HG03521 (cell line): Measurements from ENCODE around the gene PALLD.
"Not testable (repeated sequence)": the region's sequence is repeated elsewhere in the genome, so short reads cannot be mapped to it uniquely, and the experiment has no call there.

Experiments used
- ATAC-seq: cut with Tn5 transposase; IDR thresholded peaks from one replicate; pipeline ENCODE4 v1.9.1; 2021; ENCODE audit warnings: mild to moderate bottlenecking, moderate library complexity; ENCODE audit not compliant: unreplicated experiment

PALLD gene

DNA sequence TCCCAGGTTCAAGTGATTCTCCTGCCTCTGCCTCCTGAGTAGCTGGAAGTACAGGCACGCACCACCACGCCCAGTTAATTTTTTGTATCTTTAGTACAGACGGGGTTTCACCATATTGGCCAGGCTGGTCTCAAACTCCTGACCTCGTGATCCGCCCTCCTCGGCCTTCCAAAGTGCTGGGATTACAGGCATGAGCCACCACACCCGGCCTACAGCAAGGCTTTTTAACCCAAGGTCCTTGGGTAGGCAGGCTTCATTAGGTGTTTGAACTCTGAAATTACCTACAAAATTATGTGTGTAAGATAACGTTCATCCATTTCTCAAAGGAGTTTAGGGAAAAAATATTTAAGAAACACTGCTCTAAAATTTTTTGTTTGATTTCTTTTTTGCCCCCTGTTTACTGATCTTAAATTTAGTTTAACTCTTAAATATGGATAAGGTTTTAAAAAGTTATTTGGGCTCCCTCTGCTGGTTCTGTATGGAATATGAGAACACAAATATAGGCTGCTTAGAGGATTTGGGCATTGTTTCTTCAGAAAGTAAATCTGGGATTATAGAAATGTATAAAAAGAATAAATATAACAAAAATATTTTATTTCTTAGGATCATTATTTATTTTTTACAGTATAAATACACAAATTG is 420.4 kb downstream of the PALLD start:
- ATAC-seq = no peak

DNA sequence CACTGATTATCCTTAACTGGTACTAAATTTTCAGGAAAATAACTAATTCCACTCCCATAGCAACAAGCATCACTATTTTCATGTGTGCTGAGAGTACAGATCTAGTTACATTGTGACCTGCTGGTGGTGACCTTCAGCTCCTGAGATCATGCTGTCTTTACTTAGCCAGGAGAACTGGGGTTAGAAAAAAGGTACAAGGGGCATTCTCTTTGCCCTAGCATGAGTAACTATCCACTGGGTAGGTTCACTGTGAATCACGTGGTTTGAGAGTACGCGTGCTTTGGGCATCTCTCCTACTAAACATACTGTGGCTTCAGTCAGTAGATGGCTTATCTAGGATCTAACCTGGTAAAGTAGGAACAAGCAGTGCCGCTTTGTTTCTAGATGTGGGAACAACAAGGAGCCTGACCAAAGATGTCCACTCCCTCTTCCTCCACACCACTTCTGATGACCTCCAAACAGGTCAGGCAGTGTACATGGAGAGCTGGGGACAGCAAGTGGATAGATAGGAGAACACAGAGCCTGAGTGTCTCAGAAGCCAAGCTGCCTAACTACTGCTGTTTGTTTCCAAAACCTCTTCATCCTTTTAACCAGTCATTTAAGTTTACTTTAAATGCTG is 423.0 kb downstream of the PALLD start:
- no peak for ATAC-seq

DNA sequence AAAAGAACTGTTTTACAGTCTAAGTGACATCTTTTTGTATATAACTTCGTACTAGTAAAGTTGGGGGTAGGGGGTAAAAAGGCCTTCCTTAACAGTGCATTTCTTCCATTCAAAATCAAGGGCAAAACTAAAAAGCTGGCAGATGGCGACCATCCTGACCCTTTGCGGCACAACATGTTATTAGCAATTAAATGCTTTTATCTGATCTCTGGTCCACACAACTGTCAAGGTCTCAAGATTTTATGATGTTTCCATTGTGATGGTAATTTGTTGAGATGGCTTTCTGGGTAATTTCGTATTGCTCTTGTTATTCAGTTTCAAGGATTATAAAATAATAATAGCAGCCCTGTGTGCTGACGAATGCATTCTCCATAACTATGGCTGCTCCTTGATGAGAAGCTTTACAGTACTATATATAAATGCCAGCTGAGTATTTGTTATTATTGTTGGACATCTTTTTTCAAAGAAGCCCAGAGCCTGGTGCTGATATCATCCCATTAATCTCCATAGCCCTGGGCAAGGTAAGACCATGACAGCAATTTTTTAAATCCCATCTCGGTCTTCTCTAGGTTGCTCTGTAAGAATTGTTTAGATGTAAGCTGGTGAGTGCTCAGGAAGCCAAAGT is 423.7 kb downstream of the PALLD start:
- ATAC-seq = no peak

DNA sequence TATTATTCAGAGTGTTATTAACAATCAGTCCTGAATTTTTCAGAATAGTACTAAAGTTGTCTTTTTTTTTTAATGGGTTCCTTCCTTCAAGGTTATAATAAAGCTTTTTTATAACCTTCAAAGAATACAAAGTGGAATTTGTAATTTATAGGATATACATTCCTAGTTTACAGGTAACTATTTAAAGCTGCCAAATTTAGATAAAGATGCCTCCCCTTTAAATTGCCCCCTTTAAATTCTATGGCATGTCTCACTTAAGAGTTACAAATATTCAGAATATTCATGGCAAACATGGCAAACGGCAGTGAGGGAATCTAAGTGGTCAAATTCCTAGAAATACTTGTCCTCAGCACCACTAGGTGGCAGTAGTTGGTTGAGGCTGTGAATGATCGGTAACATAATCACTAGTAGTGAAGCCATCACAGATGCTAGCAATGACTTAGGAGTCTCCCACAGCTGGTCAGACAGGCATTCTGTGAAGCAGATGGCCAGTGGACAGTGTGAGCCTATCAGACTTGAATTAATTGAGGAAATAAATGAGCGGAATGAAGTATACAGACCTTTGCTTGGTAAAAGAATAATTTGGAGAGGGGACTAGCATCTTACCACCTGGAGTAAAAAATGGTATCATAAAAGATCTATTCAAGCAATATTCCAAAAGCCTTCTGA is 426.8 kb downstream of the PALLD start:
- ATAC-seq = no peak

DNA sequence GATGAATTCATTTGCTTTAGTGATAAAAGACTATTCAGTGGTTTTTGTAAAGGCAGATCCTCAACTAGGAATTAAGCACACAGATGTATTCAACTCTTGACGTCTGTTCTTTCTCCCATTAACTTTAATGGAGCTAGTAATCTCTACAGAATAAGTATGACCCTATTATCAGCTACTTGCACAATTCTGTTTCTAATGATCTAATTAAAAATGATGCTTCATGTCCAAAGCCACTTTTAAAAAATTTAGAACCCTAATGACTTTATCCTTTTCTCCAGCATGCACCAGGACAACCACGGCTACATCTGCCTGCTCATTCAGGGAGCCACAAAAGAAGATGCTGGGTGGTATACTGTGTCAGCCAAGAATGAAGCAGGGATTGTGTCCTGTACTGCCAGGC is 427.8 kb downstream of the PALLD start:
- no peak for ATAC-seq

DNA sequence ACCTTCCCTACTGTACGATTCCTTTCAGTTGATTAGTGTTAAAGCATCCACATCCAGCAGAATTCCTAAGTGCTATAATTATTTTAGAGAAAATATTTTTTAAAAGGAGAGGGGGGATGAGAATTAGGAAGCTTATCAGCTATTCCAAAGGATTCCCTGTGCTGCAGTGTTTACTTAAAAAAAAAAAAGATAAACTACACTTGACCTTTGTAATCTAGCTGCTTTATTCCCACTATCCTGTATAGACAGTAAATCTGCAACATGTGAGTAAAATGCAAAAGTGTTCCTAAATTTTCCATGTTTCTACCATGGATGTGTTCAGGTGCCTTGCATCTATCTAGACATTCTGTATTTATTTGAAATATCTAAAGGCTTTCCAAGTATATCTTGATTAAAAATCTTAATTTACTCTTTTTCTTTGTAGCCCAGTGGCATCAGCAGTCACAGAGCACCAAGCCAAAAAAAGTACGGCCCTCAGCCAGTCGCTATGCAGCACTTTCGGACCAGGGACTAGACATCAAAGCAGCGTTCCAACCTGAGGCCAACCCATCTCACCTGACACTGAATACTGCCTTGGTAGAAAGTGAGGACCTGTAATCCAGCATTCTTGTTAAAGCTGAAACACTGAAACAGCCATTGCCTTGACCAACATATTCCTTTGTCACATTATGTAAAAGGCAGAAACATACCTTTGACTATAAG is 429.1 kb downstream of the PALLD start:
- ATAC-seq = no peak

DNA sequence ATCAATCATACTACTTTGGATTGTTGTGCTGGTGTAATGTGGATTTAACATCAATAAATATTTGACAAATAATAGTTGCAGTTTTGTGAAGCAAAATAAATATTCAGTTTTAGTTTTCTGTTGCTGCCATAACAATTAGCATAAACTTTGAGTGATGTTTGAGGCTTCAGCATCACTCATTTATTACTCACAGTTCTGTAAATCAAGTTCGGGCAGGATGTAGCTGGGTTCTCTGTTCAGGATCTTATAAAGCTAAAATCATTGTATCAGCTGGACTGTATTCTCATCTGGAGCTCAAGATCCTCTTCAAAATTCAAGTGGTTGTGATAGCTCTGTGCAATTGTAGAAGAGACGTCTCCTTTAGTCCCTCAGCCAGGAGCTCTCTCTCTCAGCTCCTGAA is 431.5 kb downstream of the PALLD start:
- no peak for ATAC-seq

DNA sequence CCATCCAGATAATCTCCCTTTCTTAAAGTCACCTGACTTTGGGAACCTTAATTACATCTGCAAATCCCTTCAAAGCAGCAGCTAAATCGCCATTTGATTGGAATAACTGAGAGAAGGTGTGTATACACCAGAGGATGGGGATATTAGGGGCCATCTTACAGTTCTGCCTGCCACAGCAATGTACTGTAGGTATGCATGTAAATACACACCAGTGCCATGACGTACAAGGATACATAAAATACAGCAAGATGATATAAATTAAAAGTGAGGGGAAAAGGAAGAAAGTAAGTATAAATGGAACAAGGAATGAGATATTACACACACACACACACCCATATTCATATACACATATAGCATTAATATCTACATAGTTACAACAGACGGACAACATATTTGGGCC is 432.0 kb downstream of the PALLD start:
- no peak for ATAC-seq

DNA sequence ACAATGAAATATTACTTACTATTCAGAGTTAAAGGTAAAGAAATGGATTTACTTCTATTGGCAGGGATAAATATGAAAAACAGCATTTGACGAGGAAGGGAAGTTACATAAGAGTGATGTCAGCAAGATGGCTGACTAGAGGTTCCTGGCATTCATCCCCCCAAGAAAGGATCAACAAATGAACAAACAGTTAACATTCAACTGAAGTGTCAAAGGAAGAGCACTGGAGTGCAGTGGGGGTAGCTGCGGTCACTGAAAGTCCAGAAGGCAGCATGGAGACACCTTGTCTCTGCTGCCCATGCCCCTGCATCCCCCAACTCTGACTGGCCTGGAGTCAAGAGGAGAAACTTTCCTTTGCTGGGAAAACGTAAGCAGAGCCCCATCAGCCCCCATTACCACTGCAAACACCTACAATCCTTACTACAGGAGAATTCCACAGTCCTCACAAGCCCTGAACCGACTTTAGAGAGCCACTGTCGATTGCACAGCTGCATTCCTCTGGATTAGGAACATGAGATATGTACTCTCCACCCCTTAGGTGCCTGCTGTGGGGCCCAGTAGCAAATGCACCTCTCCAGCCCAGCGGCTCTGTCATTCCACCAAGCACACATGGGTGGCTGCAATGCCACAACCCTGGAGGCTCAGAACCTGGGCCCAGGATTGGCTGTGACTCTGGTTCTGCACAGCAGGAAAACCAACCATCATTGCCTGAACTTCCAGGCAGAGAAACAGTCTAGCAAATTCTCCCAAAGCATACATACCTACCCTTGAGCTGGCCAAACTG is 433.8 kb downstream of the PALLD start:
- ATAC-seq = no peak

DNA sequence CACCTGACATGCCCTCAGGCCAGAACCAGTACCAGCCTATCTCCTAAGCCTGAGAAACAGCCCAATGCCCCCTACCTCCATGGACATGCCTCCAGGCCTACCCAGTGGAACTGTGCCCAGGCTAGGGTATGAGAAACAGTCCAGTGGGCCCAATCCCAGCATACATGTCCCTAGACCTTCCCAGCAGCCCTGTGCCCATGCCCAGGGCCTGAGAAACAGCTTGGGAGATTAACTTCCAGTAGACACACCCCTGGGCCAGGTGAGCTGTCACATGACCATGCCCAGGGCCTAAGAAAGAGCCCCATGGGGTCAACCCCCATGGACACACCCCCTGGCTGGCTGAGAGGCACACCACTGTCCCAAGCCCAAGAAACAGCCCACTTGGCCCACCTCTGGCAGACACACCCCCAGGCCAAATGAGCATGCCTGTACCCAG is 434.4 kb downstream of the PALLD start:
- no peak for ATAC-seq

DNA sequence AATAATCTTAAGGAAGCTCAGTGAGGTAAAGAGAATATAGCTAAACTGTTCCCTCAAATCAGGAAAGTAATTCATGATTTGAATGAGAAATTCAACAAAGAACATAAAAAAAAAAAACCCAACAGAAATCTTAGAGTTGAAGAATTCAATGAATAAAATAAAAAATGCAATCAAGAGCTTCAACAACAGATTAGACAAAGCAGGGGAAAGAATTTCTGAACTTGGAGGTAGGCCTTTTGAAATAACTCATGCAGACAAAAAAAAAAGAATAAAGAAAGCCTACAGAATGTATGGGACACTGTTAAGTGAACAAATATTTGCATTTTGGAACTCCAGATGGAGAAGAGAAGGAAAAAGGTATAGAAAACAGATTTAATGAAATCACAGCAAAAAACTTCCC is 435.3 kb downstream of the PALLD start:
- no peak for ATAC-seq

DNA sequence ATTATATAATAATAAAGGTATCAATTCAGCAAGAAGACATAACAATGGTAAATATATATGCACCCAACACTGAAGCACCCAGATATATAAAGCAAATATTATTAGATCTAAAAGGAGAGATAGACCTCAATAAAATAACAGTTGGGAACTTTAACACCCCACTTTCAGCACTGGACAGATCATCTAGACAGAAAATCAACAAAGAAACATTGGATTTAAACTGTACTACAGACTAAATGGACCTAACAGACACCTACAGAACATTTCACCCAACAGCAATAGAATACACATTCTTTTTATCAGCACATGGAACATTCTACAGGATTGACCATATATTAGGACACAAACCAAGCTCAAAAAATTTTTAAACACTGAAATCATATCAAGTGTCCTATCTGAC is 436.6 kb downstream of the PALLD start:
- ATAC-seq = no peak

DNA sequence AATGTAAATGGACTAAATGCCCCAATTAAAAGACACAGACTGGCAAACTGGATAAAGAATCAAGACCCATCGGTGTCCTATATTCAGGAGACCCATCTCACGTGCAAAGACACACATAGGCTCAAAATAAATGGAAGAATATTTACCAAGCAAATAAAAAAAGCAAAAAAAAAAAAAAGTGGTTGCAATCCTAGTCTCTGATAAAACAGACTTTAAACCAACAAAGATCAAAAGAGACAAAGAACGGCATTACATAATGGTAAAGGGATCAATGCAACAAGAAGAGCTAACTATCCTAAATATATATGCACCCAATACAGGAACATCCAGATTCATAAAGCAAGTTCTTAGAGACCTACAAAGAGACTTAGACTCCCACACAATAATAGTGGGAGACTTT is 440.6 kb downstream of the PALLD start:
- ATAC-seq = not testable (repeated sequence)

DNA sequence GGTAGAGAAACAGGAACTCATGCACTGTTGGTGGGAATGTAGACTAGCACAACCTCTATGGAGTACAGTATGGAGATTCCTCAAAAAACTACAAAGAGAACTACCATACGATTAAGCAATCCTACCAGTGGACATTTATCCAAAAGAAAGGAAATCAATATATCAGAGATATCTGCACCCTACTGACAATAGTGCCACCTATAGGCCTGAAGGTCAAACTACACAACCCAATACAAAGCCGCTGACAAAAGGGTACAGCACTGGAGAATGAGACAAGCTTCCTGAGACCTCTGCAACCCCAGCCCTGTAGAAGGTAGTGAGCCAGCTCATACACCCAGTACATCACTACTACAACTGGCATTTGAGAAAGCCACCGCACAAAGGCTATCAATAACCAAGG is 446.1 kb downstream of the PALLD start:
- ATAC-seq = no peak

DNA sequence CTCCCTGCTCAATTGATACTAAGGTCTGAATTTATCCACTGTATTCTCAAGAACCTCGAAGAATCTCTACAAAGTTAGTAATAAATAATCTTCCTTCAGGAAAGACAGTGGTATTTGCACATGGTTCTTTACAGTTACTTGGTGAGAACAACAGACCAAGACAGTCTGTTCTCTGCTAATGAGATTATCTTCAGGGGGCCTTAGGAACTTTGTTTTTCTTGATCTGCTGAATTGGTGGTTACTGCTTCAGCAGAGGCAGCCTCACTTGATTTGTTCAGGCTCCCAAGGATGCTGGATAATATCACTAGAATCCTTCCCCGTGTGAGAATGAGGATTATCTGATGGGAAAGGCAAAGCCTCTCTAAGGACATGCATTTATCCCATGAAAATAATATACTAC is 448.4 kb downstream of the PALLD start:
- no peak for ATAC-seq

DNA sequence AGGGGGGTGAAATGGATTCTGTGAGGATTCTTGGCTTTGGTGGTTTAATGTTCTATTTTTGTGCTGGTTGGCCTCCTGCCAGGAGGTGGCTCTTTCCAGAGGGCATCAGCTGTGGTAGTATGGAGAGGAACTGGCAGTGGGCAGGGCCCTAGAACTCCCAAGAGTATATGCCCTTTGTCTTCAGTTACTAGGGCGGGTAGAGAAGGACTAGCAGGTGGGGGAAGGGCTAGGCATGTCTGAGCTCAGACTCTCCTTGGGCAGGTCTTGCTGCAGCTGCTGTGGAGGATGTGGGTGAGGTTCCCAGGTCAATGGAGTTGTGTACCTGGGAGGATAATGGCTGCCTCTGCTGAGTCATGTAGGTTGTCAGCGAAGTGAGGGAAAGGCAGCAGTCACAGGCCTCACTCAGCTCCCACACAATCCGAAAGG is 456.0 kb downstream of the PALLD start:
- not testable (repeated sequence) for ATAC-seq

DNA sequence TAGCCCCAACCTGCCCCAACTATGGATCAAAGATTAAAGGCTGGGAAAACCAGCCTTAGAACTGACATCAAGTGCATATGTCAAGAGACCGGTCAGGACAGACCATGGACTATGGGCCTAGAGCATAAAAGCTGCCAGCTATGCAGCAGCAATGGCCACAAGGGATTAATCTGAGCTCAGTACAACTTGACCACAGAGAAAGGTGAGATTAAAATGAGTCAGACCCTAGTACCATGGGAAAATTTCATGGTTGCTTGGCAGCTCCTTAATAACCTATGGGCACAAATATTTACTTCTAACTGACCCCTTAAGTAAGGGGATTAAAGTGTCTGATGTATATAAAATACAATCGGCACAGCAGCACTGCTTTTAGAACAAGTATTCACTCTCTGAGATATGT is 458.8 kb downstream of the PALLD start:
- no peak for ATAC-seq

DNA sequence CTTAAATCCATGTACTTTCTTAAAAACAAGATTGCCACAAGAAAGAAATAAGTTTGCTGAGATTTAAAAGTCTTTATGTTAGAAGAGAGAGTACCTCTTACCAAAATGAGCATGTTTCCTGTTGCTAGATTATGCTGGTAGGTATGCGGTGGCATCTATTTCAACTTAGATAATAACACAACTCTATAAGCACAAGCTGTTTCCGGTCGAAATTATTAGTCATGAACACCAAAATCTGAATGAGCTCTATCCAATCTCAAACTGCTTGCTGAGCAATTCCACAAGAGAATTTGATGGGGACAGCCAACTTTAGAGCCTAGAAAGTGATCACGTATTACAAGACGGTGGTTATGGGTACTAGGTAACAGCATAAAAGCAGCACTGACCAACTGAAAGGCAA is 463.9 kb downstream of the PALLD start:
- ATAC-seq = no peak

DNA sequence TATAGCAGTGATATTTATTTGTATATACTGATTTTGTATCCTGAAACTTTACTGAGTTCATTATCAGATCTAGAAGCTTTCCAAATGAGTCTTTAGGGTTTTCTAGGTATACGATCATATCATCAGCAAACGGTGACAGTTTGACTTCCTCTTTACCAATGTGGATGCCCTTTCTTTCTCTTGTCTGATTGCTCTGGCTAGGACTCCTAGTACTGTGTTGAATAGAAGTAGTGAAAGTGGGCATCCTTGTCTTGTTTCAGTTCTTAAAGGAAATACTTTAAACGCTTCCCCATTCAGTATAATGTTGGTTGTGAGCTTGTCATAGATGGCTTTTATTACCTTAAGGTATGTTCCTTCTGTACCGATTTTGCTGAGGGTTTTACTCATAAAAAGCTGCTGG is 475.7 kb downstream of the PALLD start:
- ATAC-seq = no peak
